NCI-H510A treated with DMSO at 0.1 percent for 48 hours (cell line): Measurements from ENCODE around the gene IKZF2.

Experiments
- DNase-seq: peaks from one replicate; lab custom pipeline; 2025; lab: John Stamatoyannopoulos, UW

IKZF2 gene

GRCh38 chr2:213098612-213099011 lies 52.8 kb downstream of the IKZF2 start:
- no peak for DNase-seq

- no peak for DNase-seq
These were observed 59.6 kb downstream of the IKZF2 start for GRCh38 chr2:213091765-213092164.

- no peak for DNase-seq
These were observed 60.6 kb downstream of the IKZF2 start for GRCh38 chr2:213090772-213091171.

- DNase-seq, result no peak
These were observed 62.0 kb downstream of the IKZF2 start for GRCh38 chr2:213089438-213089837.

- DNase-seq, result no peak
These were observed 64.4 kb downstream of the IKZF2 start for GRCh38 chr2:213087040-213087439.

GRCh38 chr2:213086571-213086970 lies 64.8 kb downstream of the IKZF2 start:
- DNase-seq, result no peak

- no peak for DNase-seq
These were observed 65.4 kb downstream of the IKZF2 start for GRCh38 chr2:213086050-213086449.

- no peak for DNase-seq
These were observed 65.9 kb downstream of the IKZF2 start for GRCh38 chr2:213085538-213085937.

- DNase-seq, result no peak
These were observed 67.2 kb downstream of the IKZF2 start for GRCh38 chr2:213084261-213084660.

- peak; percentile 19 for DNase-seq
These were observed 70.3 kb downstream of the IKZF2 start for GRCh38 chr2:213080969-213081617.

- no peak for DNase-seq
These were observed 71.7 kb downstream of the IKZF2 start for GRCh38 chr2:213079756-213080155.

- DNase-seq, result no peak
These were observed 72.7 kb downstream of the IKZF2 start for GRCh38 chr2:213078686-213079085.

- DNase-seq, result no peak
These were observed 81.9 kb downstream of the IKZF2 start for GRCh38 chr2:213069531-213069930.

GRCh38 chr2:213068676-213069359 lies 82.6 kb downstream of the IKZF2 start:
- DNase-seq, result no peak

- no peak for DNase-seq
These were observed 83.5 kb downstream of the IKZF2 start for GRCh38 chr2:213067888-213068287.

GRCh38 chr2:213066443-213066743 lies 85.0 kb downstream of the IKZF2 start:
- DNase-seq, result no peak

GRCh38 chr2:213065583-213066442 lies 85.6 kb downstream of the IKZF2 start:
- peak; percentile 82 for DNase-seq

GRCh38 chr2:213064099-213064498 lies 87.3 kb downstream of the IKZF2 start:
- no peak for DNase-seq

- DNase-seq, result no peak
These were observed 93.4 kb downstream of the IKZF2 start for GRCh38 chr2:213057977-213058376.

- DNase-seq, result no peak
These were observed 105.0 kb downstream of the IKZF2 start for GRCh38 chr2:213046431-213046830.

GRCh38 chr2:213043566-213043965 lies 107.8 kb downstream of the IKZF2 start:
- no peak for DNase-seq

GRCh38 chr2:213042262-213042661 lies 109.2 kb downstream of the IKZF2 start:
- no peak for DNase-seq

- DNase-seq, result no peak
These were observed 114.6 kb downstream of the IKZF2 start for GRCh38 chr2:213036836-213037235.
